M059J (cell line): Measurements from ENCODE around the gene RHOA. TPM values are rescaled to one million over a fixed set of nuclear protein-coding genes. Genes with fewer than 3 reads are reported as not detected.

Source experiments
- DNase-seq: peaks from one replicate; pipeline ENCODE4 v3.0.0-alpha.2; 2012; ENCODE audit warnings: low read depth
- total RNA-seq: library from RNA; depleted of rRNA; stranded (reverse); fragments of >200 nt; shearing (Covaris generic); gene quantifications from 2 replicates; pipeline ENCODE4 v1.2.3, GENCODE V29; 2014; rRNA removed

The RHOA gene
- total RNA-seq = 398 and 500 TPM in 2 replicates

- DNase-seq = peak; percentile 99
Observed at GRCh38 chr3:49411968-49412631, at the start of gene RHOA, which contains the start of gene TCTA. TSS of gene RHOA (minus strand) at chr3:49411976. CDS start at chr3:49375589, 36,387 bp downstream. TSS of gene TCTA (plus strand) at chr3:49412423. CDS start at chr3:49412427, 4 bp downstream.

GRCh38 chr3:49460956-49461355 is 49.2 kb upstream of the RHOA start:
- DNase-seq = no peak

GRCh38 chr3:49460188-49460890 is 48.6 kb upstream of the RHOA start:
- no peak for DNase-seq

- peak; percentile 38 for DNase-seq
Observed at GRCh38 chr3:49456466-49456865, 44.7 kb upstream of the RHOA start.

GRCh38 chr3:49454898-49455681 is 43.3 kb upstream of the RHOA start:
- no peak for DNase-seq

DNA sequence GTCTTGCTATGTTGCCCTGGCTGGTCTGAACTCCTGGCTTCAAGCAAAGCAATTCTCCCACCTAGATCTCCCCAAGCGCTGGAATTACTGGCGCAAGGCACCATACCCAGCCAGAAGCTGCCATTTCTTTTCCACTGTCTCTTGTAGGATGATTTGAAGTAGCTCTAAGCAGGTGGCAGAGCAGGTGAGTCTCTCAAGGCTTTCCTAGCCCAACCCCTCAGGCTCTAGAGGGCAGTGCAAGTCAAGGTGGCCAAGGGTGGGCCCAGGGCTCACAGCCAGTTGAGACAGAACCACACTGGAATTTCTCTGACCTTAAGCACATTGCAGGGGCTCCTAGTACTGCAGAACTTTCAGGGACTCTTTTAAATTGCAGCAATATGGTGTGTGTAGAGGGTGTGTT is 42.7 kb upstream of the RHOA start:
- peak; percentile 48 for DNase-seq

GRCh38 chr3:49453621-49454020 is 41.8 kb upstream of the RHOA start:
- no peak for DNase-seq

DNA sequence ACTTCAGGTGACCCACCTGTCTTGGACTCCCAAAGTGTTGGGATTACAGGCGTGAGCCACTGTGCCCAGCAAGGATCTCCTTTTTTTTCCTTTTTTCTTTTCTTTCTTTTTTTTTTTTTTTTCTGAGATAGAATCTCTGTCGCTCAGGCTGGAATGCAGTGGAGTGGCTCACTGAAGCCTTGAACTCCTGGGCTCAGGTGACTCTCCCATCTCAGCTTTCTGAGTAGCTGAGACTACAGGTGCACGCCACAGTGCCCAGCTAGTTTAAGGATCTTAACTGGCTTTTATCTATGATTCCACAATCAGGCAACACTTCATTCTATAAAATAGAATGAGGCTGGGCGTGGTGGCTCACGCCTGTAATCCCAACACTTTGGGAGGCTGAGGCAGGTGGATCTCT is 33.6 kb upstream of the RHOA start:
- DNase-seq = no peak

- no peak for DNase-seq
Observed at GRCh38 chr3:49434731-49435130, 23.0 kb upstream of the RHOA start.

DNA sequence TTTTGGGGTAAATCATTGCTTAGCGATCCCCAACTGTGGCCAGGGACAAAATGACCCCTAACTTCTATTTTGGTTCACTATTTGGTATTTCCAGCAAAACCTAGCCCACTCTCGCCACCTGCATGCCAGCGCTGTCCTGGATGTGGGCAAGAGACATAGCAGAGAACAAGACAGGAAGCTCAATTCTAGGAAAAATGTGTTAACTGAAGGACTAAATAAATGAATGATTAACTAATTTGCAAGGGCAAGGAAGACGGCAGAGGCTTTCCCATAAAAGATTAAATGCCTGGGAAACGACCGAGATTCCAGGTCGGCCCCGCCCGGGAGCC is 16.9 kb upstream of the RHOA start:
- DNase-seq = no peak

- DNase-seq = no peak
Observed at GRCh38 chr3:49427586-49427985, 15.8 kb upstream of the RHOA start.

GRCh38 chr3:49424816-49425215 is 13.0 kb upstream of the RHOA start:
- no peak for DNase-seq

DNA sequence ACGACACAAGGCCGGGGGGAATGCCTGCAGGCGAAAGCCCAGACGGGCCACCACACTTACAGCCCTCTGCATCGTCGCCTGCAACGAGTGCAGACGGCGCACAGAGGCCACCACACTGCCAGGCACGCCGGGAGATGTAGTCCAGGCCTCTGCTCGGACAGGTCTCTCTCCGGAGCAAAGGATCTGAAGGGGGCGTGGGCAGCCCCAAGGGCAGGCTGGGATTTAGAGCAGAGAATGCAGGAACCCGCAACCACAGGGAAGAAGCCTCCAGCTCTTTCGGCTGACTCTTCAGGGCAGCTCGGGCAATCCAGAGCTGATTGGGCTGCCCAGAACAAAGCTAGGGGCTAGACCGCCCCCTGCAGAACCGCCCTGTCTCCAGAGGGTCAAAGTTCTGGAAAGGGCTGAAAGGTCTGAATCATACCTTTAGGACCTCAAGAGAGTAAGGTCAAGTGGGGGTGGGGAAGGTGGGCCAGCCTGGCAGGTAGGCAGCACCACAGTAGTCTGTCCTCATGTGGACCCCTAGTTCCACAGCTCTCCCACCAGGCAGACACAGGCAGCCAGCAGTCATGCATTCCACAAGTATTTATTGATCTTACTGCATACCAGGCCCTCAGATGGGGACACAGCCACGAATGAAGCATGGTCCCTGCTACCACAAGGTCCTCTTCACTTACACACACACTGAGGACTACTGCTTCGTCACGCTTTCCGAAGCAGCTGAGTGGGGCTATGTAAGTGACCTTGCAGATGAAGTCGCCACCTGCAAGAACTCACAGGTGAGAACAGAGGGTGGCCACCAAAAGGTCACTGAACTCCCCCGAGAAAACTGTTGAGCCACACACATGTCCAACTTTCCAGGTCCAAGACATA is 10.8 kb upstream of the RHOA start, which contains the start of gene AMT:
Gene AMT (minus strand): TSS at position 95 of the 870 bp plus-strand sequence. CDS start 23 bp downstream, at position 72.
- DNase-seq = no peak

- DNase-seq = no peak
Observed at GRCh38 chr3:49421890-49422378, 10.2 kb upstream of the RHOA start.

GRCh38 chr3:49417516-49418120 is 5.8 kb upstream of the RHOA start:
- DNase-seq = no peak

DNA sequence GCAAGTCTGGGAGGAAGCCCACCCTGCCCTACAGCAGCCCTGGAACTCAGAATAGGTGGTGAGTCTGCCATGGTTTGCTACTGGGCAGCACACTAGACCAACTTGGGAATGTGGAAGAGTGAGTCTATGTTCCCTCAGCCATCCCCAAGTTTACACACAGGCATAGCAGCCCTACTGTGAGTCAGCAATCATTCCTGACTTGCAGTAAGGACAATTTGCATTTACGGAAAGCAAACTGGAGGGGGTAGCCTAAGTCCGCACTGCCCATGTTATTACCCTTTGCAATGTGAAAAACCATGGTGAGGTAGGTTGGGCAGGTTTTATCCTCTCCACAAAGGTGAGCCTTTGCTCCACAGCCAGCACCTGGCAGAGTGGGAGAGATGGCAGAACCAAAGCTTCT is 5.1 kb upstream of the RHOA start:
- DNase-seq = no peak

- no peak for DNase-seq
Observed at GRCh38 chr3:49415931-49416601, 4.3 kb upstream of the RHOA start.

DNA sequence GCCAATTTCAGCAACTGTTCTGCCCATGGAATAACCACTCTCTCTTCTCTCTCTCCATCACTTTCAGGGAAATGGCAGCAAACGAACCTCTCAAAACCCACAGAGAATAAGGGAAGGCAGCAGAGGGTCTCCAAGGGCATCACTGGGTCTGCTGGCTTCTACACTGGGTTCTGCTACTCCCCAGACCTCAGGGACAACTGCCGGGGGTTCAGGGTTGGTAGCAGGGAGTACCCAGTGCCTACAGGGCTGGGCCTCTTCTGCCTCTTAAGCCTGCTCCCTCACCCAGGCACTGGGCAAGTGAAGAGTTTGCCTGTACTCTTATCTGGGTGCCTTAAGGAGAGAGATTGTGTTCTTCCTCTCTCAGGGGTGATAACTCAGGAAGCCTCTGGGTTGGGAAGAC is 3.0 kb upstream of the RHOA start:
- DNase-seq = no peak

DNA sequence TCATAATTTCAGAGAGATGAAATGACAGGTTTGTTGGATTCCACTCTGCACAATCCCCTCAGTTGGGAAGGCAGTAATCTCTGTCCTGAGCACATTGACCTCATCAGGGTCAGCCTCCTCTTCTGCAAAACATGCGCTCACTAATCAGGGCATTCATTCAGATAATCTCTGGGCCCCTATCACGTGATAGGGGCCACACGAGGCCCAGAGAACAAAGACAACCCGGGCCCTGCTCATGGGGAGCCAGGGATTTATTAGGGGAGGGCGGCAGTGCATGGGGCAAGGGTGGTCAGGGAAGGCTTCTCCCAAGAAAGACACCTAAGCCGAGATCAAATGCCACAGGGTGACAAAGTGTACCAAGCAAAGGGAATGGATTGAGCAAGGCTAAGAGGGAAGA is 1.6 kb upstream of the RHOA start:
- DNase-seq = no peak

DNA sequence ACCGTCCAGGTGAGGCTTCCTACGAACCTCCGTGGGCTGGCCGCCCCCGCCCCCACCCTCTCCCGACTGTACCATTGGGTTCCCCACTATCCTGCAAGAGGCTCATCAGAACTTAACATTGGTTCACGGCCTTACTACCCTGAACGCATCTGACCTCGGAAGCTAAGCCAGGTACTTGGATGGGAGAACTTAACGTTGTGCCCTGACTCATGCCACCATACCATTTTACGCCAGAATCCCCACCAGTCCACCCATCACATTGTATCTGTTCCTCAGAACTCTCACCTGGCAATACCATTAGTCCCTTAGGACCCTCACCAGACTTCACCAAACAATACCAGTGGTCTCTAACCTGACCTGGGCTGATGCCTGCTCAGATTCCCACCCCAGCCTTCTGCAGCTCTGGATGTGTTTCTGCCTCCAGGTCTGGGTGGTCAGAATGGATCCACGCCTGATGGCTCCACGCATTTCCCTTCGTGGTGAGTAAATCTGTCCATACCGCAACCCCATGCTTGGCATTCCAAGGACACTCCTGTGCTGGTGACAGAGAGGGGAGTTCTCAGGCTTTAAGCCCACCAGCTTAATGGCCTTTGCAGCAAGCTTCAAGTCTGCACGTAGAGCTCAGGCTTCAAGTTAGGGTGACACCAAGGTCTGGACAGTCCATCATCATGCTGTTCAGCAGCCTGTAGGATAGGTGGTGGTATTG is 1.0 kb upstream of the RHOA start:
- DNase-seq = no peak
